CD4-positive, alpha-beta T cell treated with Interleukin-17A for 1 hour (primary cell): ENCODE measurements around the gene TBX20.
"Not testable (repeated sequence)": the region's sequence is repeated elsewhere in the genome, so short reads cannot be mapped to it uniquely, and the experiment has no call there.

Experiments
- DNase-seq: peaks from one replicate; pipeline ENCODE4 v3.0.0-alpha.2; 2020

Gene TBX20

GRCh38 chr7:35215063-35215462 is 38.8 kb downstream of the TBX20 start:
- DNase-seq, result not testable (repeated sequence)

GRCh38 chr7:35206924-35207323 is 47.0 kb downstream of the TBX20 start:
- DNase-seq, result not testable (repeated sequence)

- not testable (repeated sequence) for DNase-seq
Measured at GRCh38 chr7:35204850-35205249, 49.0 kb downstream of the TBX20 start.

- DNase-seq, result not testable (repeated sequence)
Measured at GRCh38 chr7:35204031-35204430, 49.9 kb downstream of the TBX20 start.

GRCh38 chr7:35202353-35202752 is 51.5 kb downstream of the TBX20 start:
- DNase-seq, result not testable (repeated sequence)

- DNase-seq, result not testable (repeated sequence)
Measured at GRCh38 chr7:35200170-35200569, 53.7 kb downstream of the TBX20 start.

GRCh38 chr7:35198370-35199140 is 55.3 kb downstream of the TBX20 start:
- not testable (repeated sequence) for DNase-seq

GRCh38 chr7:35191571-35191970 is 62.3 kb downstream of the TBX20 start:
- DNase-seq, result not testable (repeated sequence)

- DNase-seq, result not testable (repeated sequence)
Measured at GRCh38 chr7:35190146-35190773, 63.6 kb downstream of the TBX20 start.

GRCh38 chr7:35186751-35187150 is 67.1 kb downstream of the TBX20 start:
- not testable (repeated sequence) for DNase-seq

- DNase-seq, result no peak
Measured at GRCh38 chr7:35185908-35186731, 67.8 kb downstream of the TBX20 start.

GRCh38 chr7:35185578-35185907 is 68.4 kb downstream of the TBX20 start:
- not testable (repeated sequence) for DNase-seq

GRCh38 chr7:35184961-35185360 is 68.9 kb downstream of the TBX20 start:
- DNase-seq, result not testable (repeated sequence)

- not testable (repeated sequence) for DNase-seq
Measured at GRCh38 chr7:35183873-35184503, 69.9 kb downstream of the TBX20 start.

- not testable (repeated sequence) for DNase-seq
Measured at GRCh38 chr7:35180665-35181064, 73.2 kb downstream of the TBX20 start.

GRCh38 chr7:35173176-35173575 is 80.7 kb downstream of the TBX20 start:
- not testable (repeated sequence) for DNase-seq

GRCh38 chr7:35172131-35172530 is 81.8 kb downstream of the TBX20 start:
- not testable (repeated sequence) for DNase-seq

GRCh38 chr7:35167658-35168057 is 86.2 kb downstream of the TBX20 start:
- DNase-seq, result not testable (repeated sequence)

- DNase-seq, result not testable (repeated sequence)
Measured at GRCh38 chr7:35167158-35167557, 86.7 kb downstream of the TBX20 start.

- not testable (repeated sequence) for DNase-seq
Measured at GRCh38 chr7:35161059-35161740, 92.7 kb downstream of the TBX20 start.
